CD4-positive, alpha-beta T cell treated with Interleukin-6 for 4 hours (primary cell): ENCODE data around the gene CDH4.

ENCODE experiments used
- DNase-seq: peaks from one replicate; pipeline ENCODE4 v3.0.0-alpha.2; 2020; ENCODE audit warnings: mixed read lengths

Gene CDH4

GRCh38 chr20:61541537-61541936, 289.5 kb downstream of the CDH4 start:
- no peak for DNase-seq

- DNase-seq: no peak
These were observed 291.0 kb downstream of the CDH4 start for GRCh38 chr20:61543086-61543485.

- DNase-seq: no peak
These were observed 292.1 kb downstream of the CDH4 start for GRCh38 chr20:61543931-61544745.

GRCh38 chr20:61544910-61545889, 293.1 kb downstream of the CDH4 start:
- no peak for DNase-seq

- DNase-seq: no peak
These were observed 294.6 kb downstream of the CDH4 start for GRCh38 chr20:61546641-61547040.

- DNase-seq: no peak
These were observed 296.0 kb downstream of the CDH4 start for GRCh38 chr20:61548069-61548468.

GRCh38 chr20:61549865-61550264, 297.8 kb downstream of the CDH4 start:
- no peak for DNase-seq

GRCh38 chr20:61551401-61551800, 299.3 kb downstream of the CDH4 start:
- no peak for DNase-seq

- DNase-seq: no peak
These were observed 302.6 kb downstream of the CDH4 start for GRCh38 chr20:61554617-61555016.

GRCh38 chr20:61555566-61555965, 303.5 kb downstream of the CDH4 start:
- no peak for DNase-seq

- DNase-seq: no peak
These were observed 304.1 kb downstream of the CDH4 start for GRCh38 chr20:61556111-61556510.

- no peak for DNase-seq
These were observed 304.6 kb downstream of the CDH4 start for GRCh38 chr20:61556673-61557072.

GRCh38 chr20:61557621-61558020, 305.6 kb downstream of the CDH4 start:
- no peak for DNase-seq

GRCh38 chr20:61558726-61559125, 306.7 kb downstream of the CDH4 start:
- no peak for DNase-seq

- DNase-seq: no peak
These were observed 307.8 kb downstream of the CDH4 start for GRCh38 chr20:61559706-61560315.

- no peak for DNase-seq
These were observed 308.3 kb downstream of the CDH4 start for GRCh38 chr20:61560361-61560853.

- DNase-seq: no peak
These were observed 309.2 kb downstream of the CDH4 start for GRCh38 chr20:61561111-61561830.

- no peak for DNase-seq
These were observed 310.4 kb downstream of the CDH4 start for GRCh38 chr20:61562491-61562890.

- DNase-seq: no peak
These were observed 310.9 kb downstream of the CDH4 start for GRCh38 chr20:61562897-61563504.

- no peak for DNase-seq
These were observed 312.6 kb downstream of the CDH4 start for GRCh38 chr20:61564628-61565027.

- no peak for DNase-seq
These were observed 313.7 kb downstream of the CDH4 start for GRCh38 chr20:61565791-61566190.

- DNase-seq: no peak
These were observed 314.6 kb downstream of the CDH4 start for GRCh38 chr20:61566691-61567090.
